Sigmoid colon (tissue), 4 donors: ENCODE results near the gene EHMT1.

Experiments used
- EP300 ChIP-seq, 4 donors: sonication (generic); formaldehyde crosslinking; IDR thresholded peaks; one replicate each; pipeline ENCODE4 v1.6.1; 2017; ENCODE audit warnings: antibody characterized with exemption in 4 of 4
- TF ChIP-seq, protein P1 (sequence below), 4 experiments: fragments of 450-650 bp in 3 of 4; fragments of 200-600 bp in 1 of 4; IDR thresholded peaks; one replicate each; pipeline ENCODE4 v1.5.1; 2016 to 2019; ENCODE audit warnings: antibody characterized with exemption in 4 of 4, mild to moderate bottlenecking in 3 of 4, moderate library complexity in 2 of 4

DNA sequence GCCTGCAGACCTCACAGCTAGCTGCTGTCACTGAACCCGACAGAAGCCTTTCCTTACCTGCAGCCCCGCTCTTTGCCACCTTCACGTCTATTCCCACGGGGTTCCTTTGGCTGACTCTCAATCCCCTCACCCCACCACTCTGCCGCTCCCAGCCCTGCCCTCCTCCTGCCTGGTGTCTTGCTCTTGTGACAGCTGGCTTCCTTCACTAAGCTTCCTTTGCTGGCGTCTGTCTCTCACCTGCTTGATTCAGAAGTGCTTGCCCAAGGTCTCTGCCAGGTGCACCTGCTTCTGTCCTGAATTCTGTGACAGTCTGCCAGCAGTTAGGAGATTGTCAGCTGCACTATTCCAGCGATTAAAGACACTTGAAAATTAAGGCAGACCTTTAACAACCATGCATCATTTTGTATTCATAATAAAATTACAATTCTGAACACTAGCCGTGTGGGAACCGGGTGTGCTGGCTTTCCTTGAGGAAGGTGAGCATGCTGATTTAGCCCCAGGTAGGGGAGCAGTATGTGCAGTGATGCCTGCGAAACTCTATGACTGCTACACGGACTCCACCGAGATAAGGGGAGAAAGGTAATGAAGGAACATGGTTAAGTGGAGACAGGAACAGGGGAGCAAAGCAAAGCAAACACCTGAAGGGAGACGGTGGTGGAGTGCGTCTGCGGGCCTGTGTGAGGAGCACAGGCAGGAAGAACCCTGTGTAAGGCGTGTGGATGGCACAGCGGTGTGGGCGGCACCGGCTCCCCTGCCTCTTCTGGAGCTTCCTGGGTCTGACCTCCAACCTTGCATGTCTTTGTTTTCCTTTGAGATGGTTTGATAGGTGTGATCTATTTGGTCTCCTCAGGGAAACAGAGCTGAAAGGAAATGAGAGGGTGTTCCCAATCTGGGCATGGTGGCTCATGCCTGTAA is 178.7 kb downstream of the EHMT1 start:
- TF ChIP-seq, protein P1, sequence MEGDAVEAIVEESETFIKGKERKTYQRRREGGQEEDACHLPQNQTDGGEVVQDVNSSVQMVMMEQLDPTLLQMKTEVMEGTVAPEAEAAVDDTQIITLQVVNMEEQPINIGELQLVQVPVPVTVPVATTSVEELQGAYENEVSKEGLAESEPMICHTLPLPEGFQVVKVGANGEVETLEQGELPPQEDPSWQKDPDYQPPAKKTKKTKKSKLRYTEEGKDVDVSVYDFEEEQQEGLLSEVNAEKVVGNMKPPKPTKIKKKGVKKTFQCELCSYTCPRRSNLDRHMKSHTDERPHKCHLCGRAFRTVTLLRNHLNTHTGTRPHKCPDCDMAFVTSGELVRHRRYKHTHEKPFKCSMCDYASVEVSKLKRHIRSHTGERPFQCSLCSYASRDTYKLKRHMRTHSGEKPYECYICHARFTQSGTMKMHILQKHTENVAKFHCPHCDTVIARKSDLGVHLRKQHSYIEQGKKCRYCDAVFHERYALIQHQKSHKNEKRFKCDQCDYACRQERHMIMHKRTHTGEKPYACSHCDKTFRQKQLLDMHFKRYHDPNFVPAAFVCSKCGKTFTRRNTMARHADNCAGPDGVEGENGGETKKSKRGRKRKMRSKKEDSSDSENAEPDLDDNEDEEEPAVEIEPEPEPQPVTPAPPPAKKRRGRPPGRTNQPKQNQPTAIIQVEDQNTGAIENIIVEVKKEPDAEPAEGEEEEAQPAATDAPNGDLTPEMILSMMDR (IDR thresholded peaks at IDR 0.05): no peak
- no peak for TF ChIP-seq EP300 (IDR thresholded peaks at IDR 0.05)
